Neutrophil (primary cell): ENCODE data around the gene MCF2L.

ENCODE experiments used
- H3K27ac ChIP-seq: fragments of 200-600 bp; sonication (generic); 2 replicates; pipeline ENCODE4 v1.5.1; 2016; ENCODE audit warnings: mild to moderate bottlenecking, moderate library complexity
- H3K27me3 ChIP-seq: fragments of 200-600 bp; sonication (generic); 2 replicates; pipeline ENCODE4 v1.6.0; 2016; ENCODE audit warnings: mild to moderate bottlenecking
- H3K36me3 ChIP-seq: fragments of 200-600 bp; sonication (generic); 2 replicates; pipeline ENCODE4 v1.5.1; 2017
- H3K4me1 ChIP-seq, 2 experiments: fragments of 200-600 bp in 1 of 2; sonication (generic) in 1 of 2; 1 replicate in 1 of 2; 2 replicates in 1 of 2; pipeline versions ENCODE4 v1.5.1 to v1.6.1; 2013 to 2016; ENCODE audit warnings: low read depth in 1 of 2, low read length in 1 of 2, mild to moderate bottlenecking in 1 of 2, moderate library complexity in 1 of 2; ENCODE audit not compliant: control insufficient read depth in 1 of 2, insufficient read depth in 1 of 2
- H3K4me3 ChIP-seq, 2 experiments: fragments of 200-600 bp in 1 of 2; sonication (generic) in 1 of 2; 1 replicate in 1 of 2; 2 replicates in 1 of 2; pipeline ENCODE4 v1.5.1; 2013 to 2016; ENCODE audit warnings: low read depth in 1 of 2, low read length in 1 of 2, mild to moderate bottlenecking in 1 of 2, moderate library complexity in 1 of 2
- H3K9me3 ChIP-seq: fragments of 200-600 bp; sonication (generic); 2 replicates; pipeline ENCODE4 v1.5.1; 2016
- TF ChIP-seq, protein P1 (sequence below): fragments of 200-600 bp; sonication (generic); IDR thresholded peaks from 2 replicates; pipeline ENCODE4 v1.5.1; 2016; ENCODE audit warnings: antibody characterized with exemption

Gene MCF2L

DNA sequence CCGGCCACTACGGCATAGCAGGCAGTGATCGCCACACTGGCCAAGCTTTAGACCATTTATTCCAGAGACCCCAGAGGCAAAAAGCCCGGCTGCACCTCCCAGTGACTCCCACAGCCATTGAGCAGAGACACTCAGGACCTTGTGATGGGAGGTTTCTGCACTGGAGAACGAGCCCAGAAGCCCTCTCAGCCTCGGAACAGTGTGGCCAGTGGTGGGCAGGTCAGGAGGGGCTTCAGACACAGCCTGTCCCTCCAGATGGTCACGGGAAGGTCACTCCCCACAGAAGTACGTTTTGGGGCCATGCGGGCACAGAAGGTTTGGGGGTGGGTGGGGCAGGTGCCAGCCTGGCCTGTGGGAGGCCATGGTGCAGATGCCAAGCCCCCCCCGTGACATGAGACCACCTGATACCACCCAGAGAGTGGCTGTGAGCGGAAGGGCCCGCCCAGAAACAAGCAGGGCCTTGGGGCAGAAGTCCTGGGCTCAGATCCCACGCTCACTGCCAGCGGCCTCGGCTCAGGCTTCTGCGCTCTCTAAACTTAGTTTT is 153.0 kb downstream of the MCF2L start:
- TF ChIP-seq, protein P1, sequence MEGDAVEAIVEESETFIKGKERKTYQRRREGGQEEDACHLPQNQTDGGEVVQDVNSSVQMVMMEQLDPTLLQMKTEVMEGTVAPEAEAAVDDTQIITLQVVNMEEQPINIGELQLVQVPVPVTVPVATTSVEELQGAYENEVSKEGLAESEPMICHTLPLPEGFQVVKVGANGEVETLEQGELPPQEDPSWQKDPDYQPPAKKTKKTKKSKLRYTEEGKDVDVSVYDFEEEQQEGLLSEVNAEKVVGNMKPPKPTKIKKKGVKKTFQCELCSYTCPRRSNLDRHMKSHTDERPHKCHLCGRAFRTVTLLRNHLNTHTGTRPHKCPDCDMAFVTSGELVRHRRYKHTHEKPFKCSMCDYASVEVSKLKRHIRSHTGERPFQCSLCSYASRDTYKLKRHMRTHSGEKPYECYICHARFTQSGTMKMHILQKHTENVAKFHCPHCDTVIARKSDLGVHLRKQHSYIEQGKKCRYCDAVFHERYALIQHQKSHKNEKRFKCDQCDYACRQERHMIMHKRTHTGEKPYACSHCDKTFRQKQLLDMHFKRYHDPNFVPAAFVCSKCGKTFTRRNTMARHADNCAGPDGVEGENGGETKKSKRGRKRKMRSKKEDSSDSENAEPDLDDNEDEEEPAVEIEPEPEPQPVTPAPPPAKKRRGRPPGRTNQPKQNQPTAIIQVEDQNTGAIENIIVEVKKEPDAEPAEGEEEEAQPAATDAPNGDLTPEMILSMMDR, result no peak
- no peaks in the 10 kb centered on the region for H3K4me1 ChIP-seq
- H3K27me3 ChIP-seq, result peaks cover 7% of the 10 kb centered on the region
- no peaks in the 10 kb centered on the region for H3K9me3 ChIP-seq
- H3K27ac ChIP-seq, result no peak overlapping the region
- H3K4me3 ChIP-seq, result no peak overlapping the region
- no peaks in the 10 kb centered on the region for H3K36me3 ChIP-seq

DNA sequence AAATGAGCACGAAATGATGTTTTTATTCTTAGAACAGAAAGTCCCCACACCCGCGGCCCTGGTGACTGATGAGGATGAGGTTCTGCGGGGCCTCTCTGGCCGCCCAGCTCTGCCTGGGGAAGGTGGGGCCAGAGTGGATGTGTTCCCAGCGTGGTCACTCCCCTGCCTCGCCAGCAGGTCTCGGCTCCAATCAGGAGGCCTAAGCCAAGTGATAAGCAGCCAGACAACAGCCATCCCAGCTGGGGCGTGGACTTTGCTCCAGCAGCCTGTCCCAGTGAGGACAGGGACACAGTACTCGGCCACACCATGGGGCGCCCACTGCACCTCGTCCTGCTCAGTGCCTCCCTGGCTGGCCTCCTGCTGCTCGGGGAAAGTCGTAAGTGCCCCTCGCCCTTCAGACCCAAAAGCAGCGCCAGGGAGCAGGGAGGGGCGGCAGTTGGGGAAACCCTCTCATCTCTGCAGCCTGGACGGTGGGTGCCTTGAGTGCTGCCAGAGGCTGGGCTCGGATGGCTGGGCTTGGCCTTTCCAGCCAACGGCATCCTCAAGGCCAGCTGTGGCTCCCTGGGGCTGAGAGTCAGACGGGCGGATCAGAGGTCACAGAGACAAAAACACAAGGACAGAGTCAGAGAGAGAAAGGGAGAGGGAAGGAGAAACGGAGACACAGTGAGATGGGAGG is 153.7 kb downstream of the MCF2L start, which contains the start of gene F10:
Gene F10 (plus strand): TSS at position 250 of the 676 bp plus-strand sequence. CDS start 57 bp downstream, at position 307.
- Histone ChIP-seq H3K36me3 (no peaks in the 10 kb centered on the region), H3K4me3 (no peak within 1 kb of the TSS), H3K27me3 (peaks cover 14% of the 10 kb centered on the region), H3K27ac (no peak within 1 kb of the TSS), H3K9me3 (no peaks in the 10 kb centered on the region), H3K4me1 (no peaks in the 10 kb centered on the region)
- TF ChIP-seq, protein P1, result no peak

DNA sequence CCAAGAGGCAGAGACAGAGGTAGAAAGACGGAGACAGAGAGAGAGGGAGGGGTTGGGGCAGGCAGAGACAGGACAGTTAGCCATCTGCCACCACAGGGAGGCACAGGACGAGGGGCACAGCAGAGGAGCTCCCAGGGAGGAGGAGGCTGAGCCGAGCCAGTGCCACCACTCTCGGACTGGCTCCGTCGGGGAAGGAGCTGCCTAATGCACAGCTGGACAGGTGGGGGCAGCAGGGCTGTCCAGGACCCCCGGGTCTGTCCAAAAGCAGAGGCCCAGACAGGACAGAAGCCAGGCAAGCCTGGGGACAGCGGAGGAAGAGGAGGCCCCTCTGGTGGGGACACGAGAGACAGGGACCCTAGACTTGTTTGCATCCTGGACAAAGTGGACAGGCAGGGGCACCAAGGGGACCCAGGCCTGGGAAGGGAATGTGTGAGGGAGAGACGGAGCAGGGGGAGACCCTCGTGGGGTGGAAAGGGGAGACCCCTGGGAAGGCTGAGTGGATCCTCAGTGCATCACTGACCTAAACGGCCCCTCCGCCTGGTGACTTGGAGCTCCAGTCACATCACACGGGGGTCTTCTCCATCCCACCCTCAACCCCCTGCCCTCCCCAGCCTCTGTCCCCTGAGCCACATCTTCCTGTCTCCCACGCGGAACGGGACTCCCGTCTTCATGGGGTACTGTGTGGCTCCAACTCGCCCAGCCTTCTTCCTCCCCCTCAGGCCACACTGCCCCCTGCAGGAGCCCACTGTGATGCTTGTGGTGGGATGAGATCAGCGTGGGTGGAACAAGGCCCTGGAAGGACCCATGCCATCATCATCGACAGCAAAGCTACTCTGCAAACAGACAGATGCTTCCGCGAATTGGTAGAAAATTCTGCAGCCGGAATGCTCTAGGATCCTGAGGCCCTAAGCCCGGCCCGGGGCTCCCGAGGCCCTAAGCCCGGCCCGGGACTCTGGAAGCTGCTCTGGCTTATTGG is 154.5 kb downstream of the MCF2L start:
- peaks cover 22% of the 10 kb centered on the region for H3K27me3 ChIP-seq
- H3K4me3 ChIP-seq, result no peak overlapping the region

DNA sequence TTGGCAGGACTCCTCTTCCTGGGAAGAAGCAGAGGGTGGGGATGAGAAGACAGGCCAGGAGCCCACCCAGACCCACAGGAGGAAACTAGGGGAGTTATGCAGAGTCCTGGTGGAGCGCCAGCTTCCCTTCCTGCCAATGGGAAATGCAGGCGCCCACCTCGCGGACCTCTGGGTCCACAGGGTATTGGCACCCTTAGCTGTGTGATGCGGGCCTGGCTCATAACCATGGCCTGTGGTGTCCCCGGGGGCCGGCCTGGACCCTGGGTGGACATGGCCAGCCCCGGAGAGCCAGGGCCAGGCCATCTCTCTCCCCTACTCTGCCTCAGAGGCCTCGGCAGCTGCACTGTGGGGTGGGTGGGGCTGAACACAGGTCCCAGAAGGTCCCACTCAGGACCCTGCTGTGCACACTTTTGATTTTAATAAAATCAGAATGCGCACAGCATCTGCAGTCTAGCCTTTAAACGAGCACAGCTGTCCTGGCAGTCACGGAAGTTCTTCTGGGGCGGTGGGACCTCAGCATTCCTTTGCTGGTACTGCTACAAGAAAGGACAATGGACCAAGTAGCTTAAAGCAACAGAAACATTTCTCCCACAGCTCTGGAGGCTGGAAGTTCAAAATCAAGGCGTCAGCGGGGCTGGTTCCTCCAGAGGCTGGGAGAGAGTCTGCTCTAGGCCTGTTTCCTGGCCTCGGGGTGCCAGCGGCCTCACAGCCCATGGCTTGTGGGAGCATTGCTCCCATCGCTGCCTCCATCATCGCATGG is 155.4 kb downstream of the MCF2L start:
- Histone ChIP-seq H3K4me3 (no peak overlapping the region), H3K9me3 (no peaks in the 10 kb centered on the region), H3K36me3 (no peaks in the 10 kb centered on the region), H3K27me3 (peaks cover 31% of the 10 kb centered on the region), H3K27ac (no peak overlapping the region), H3K4me1 (no peaks in the 10 kb centered on the region)
- TF ChIP-seq, protein P1, result no peak

More for the DNA sequence above, 154.5 kb downstream of the MCF2L start:
- H3K4me1 ChIP-seq, result no peaks in the 10 kb centered on the region
- H3K36me3 ChIP-seq, result no peaks in the 10 kb centered on the region
- H3K27ac ChIP-seq, result no peak overlapping the region
- TF ChIP-seq, protein P1, result no peak
- H3K9me3 ChIP-seq, result no peaks in the 10 kb centered on the region
